ENCODE measurements around the gene FEZF2.

FEZF2 gene

GRCh38 chr3:62379321-62379798 lies 6.0 kb upstream of the FEZF2 start:
- no peaks in the 10 kb centered on the region for H3K79me2 ChIP-seq (ENCODE audit: low read length)
- H3K9ac ChIP-seq (ENCODE audit: low read length) = no peak overlapping the region
- no peaks in the 10 kb centered on the region for H3K4me1 ChIP-seq (ENCODE audit: low read length)
- H3K9me2 ChIP-seq (replicated peaks; ENCODE audit: insufficient read depth, low read length) = no peaks in the 10 kb centered on the region
- no peaks in the 10 kb centered on the region for H3F3A ChIP-seq (ENCODE audit: insufficient read depth, low read length)
- no peaks in the 10 kb centered on the region for H4K20me1 ChIP-seq (ENCODE audit: insufficient read depth, low read length)
- no peak for DNase-seq
- no peaks in the 10 kb centered on the region for H3K27me3 ChIP-seq (replicated peaks; ENCODE audit: insufficient read depth, low read length)
- H3K9me3 ChIP-seq (replicated peaks; ENCODE audit: insufficient read depth, low read length) = no peaks in the 10 kb centered on the region
- TF ChIP-seq EZH2phosphoT487 (IDR thresholded peaks at IDR 0.05; ENCODE audit: low read length) = no peak
- TF ChIP-seq CTCF (IDR thresholded peaks at IDR 0.05; ENCODE audit: low read length) = no peak
- no peak for TF ChIP-seq EZH2 (optimal IDR thresholded peaks at IDR 0.05; ENCODE audit: low read depth, low read length)
- H3K4me3 ChIP-seq (ENCODE audit: low read length) = no peak overlapping the region
- no peak overlapping the region for H3K27ac ChIP-seq (ENCODE audit: low read length)
- no peak overlapping the region for H2AFZ ChIP-seq (ENCODE audit: low read length)
- H3K36me3 ChIP-seq (replicated peaks; ENCODE audit: insufficient read depth, low read length) = no peaks in the 10 kb centered on the region
- H3K4me2 ChIP-seq (ENCODE audit: low read depth, low read length) = no peak overlapping the region

DNA sequence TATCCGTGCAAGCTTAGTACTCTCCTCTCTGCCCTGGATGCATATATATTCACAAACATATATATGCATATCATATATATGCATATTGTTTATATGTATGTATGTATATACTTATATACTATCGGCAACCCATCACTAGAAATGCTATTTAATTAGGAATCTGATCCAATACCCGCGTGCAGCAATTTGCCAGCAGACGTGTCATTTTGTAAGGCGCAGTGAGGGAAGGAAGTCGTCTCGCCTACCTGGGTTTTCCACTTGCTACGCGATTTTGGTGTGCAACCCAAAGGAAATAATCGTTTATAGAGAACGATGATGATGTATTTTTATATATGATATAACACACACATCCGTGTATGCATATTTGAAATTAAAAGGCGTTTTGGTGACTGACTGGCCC lies 5.6 kb upstream of the FEZF2 start:
- H3K9me2 ChIP-seq (replicated peaks; ENCODE audit: insufficient read depth, low read length) = no peaks in the 10 kb centered on the region
- H2AFZ ChIP-seq (ENCODE audit: low read length) = no peak overlapping the region
- no peaks in the 10 kb centered on the region for H3K4me1 ChIP-seq (ENCODE audit: low read length)
- H3K4me2 ChIP-seq (ENCODE audit: low read depth, low read length) = no peak overlapping the region
- no peak for DNase-seq
- H4K20me1 ChIP-seq (ENCODE audit: insufficient read depth, low read length) = no peaks in the 10 kb centered on the region
- H3K79me2 ChIP-seq (ENCODE audit: low read length) = no peaks in the 10 kb centered on the region
- no peaks in the 10 kb centered on the region for H3F3A ChIP-seq (ENCODE audit: insufficient read depth, low read length)
- TF ChIP-seq CTCF (IDR thresholded peaks at IDR 0.05; ENCODE audit: low read length) = no peak
- TF ChIP-seq EZH2phosphoT487 (IDR thresholded peaks at IDR 0.05; ENCODE audit: low read length) = no peak
- TF ChIP-seq EZH2 (optimal IDR thresholded peaks at IDR 0.05; ENCODE audit: low read depth, low read length) = no peak
- H3K4me3 ChIP-seq (ENCODE audit: low read length) = no peak overlapping the region
- H3K27ac ChIP-seq (ENCODE audit: low read length) = no peak overlapping the region
- no peaks in the 10 kb centered on the region for H3K9me3 ChIP-seq (replicated peaks; ENCODE audit: insufficient read depth, low read length)
- H3K36me3 ChIP-seq (replicated peaks; ENCODE audit: insufficient read depth, low read length) = no peaks in the 10 kb centered on the region
- H3K9ac ChIP-seq (ENCODE audit: low read length) = no peak overlapping the region
- 0 out of 2 replicates have a peak, but pooled peaks cover 1% of the 10 kb centered on the region for H3K27me3 ChIP-seq (replicated peaks; ENCODE audit: insufficient read depth, low read length)

DNA sequence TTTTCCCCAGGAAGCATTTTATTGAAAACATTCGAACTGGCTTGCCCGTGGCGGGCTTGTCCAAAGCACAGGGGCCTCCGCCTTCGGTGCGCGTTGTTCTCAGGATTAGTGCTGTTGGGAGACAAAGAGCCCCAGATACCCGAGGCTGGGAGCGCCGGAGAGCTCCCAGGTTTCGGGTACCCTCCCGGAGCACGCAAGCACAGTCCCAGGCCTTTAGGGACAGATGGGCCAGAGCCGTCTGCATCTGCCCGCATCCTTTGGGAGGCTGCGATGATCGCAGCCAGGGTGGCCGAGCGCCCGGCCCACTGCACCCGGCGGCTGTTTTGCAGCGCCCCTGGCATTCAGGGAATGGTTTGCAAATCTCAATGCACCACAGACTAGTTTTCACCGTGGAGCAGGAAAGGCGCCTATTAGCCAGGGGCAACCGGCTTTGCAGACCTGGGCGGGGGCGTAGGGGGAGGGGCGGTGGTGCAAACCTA lies 5.0 kb upstream of the FEZF2 start:
- Histone ChIP-seq H3K27me3 (replicated peaks; ENCODE audit: insufficient read depth, low read length) (0 out of 2 replicates have a peak, but pooled peaks cover 4% of the 10 kb centered on the region), H3K4me1 (ENCODE audit: low read length) (no peaks in the 10 kb centered on the region), H3F3A (ENCODE audit: insufficient read depth, low read length) (no peaks in the 10 kb centered on the region), H3K36me3 (replicated peaks; ENCODE audit: insufficient read depth, low read length) (no peaks in the 10 kb centered on the region), H2AFZ (ENCODE audit: low read length) (no peak overlapping the region), H3K9me3 (replicated peaks; ENCODE audit: insufficient read depth, low read length) (no peaks in the 10 kb centered on the region), H3K4me2 (ENCODE audit: low read depth, low read length) (no peak overlapping the region), H3K4me3 (ENCODE audit: low read length) (no peak overlapping the region), H3K27ac (ENCODE audit: low read length) (no peak overlapping the region), H3K9me2 (replicated peaks; ENCODE audit: insufficient read depth, low read length) (no peaks in the 10 kb centered on the region), H3K79me2 (ENCODE audit: low read length) (no peaks in the 10 kb centered on the region), H4K20me1 (ENCODE audit: insufficient read depth, low read length) (no peaks in the 10 kb centered on the region), H3K9ac (ENCODE audit: low read length) (no peak overlapping the region)
- TF ChIP-seq EZH2 (optimal IDR thresholded peaks at IDR 0.05; ENCODE audit: low read depth, low read length) (no peak), CTCF (IDR thresholded peaks at IDR 0.05; ENCODE audit: low read length) (no peak), EZH2phosphoT487 (IDR thresholded peaks at IDR 0.05; ENCODE audit: low read length) (no peak)
- no peak for DNase-seq
